Muscle layer of duodenum (tissue), 2 donors: ENCODE results near the gene CAST.

Source experiments
- H3K27ac ChIP-seq: one replicate; pipeline ENCODE4 v1.7.0; 2013; ENCODE audit warnings: mild to moderate bottlenecking, low read length
- H3K27me3 ChIP-seq: one replicate; pipeline ENCODE4 v1.7.0; 2013; ENCODE audit warnings: low read depth, mild to moderate bottlenecking, control low read depth, low read length
- H3K36me3 ChIP-seq, 2 donors: one replicate each; pipeline ENCODE4 v1.7.0; 2013; ENCODE audit warnings: low read length in 2 of 2, control low read depth in 1 of 2, mild to moderate bottlenecking in 1 of 2; ENCODE audit not compliant: insufficient read depth in 2 of 2, control insufficient read depth in 1 of 2
- H3K4me1 ChIP-seq, 2 donors: one replicate each; pipeline ENCODE4 v1.7.0; 2013; ENCODE audit warnings: low read length in 2 of 2, mild to moderate bottlenecking in 2 of 2, control low read depth in 1 of 2, moderate library complexity in 1 of 2; ENCODE audit not compliant: insufficient read depth in 2 of 2, control insufficient read depth in 1 of 2
- H3K4me3 ChIP-seq, 2 donors: one replicate each; pipeline ENCODE4 v1.7.0; 2013; ENCODE audit warnings: low read length in 2 of 2, low read depth in 1 of 2, mild to moderate bottlenecking in 1 of 2
- H3K9me3 ChIP-seq, 2 donors: one replicate each; pipeline ENCODE4 v1.7.0; 2013; ENCODE audit warnings: low read length in 2 of 2, control low read depth in 1 of 2, mild to moderate bottlenecking in 1 of 2; ENCODE audit not compliant: control insufficient read depth in 1 of 2
- donor health status: healthy.

The CAST gene

GRCh38 chr5:96716716-96717115 is 54.5 kb downstream of the CAST start:
- peaks cover 28 to 53% of the 10 kb centered on the region in 2 donors for H3K4me1 ChIP-seq
- no peaks in the 10 kb centered on the region for H3K9me3 ChIP-seq
- H3K27me3 ChIP-seq, result no peaks in the 10 kb centered on the region
- H3K36me3 ChIP-seq, result peaks cover 0 to 5% of the 10 kb centered on the region in 2 donors
- no peak overlapping the region for H3K27ac ChIP-seq
- no peak overlapping the region for H3K4me3 ChIP-seq

- H3K4me3 ChIP-seq, result no peak overlapping the region
- peaks cover 31 to 51% of the 10 kb centered on the region in 2 donors for H3K4me1 ChIP-seq
- H3K27ac ChIP-seq, result no peak overlapping the region
- H3K9me3 ChIP-seq, result no peaks in the 10 kb centered on the region
- no peaks in the 10 kb centered on the region for H3K27me3 ChIP-seq
- H3K36me3 ChIP-seq, result peaks cover 0 to 5% of the 10 kb centered on the region in 2 donors
Observed at GRCh38 chr5:96717874-96718273, 55.7 kb downstream of the CAST start.

- no peak overlapping the region for H3K4me3 ChIP-seq
- no peak overlapping the region for H3K27ac ChIP-seq
- H3K36me3 ChIP-seq, result peaks cover 0 to 5% of the 10 kb centered on the region in 2 donors
- H3K9me3 ChIP-seq, result no peaks in the 10 kb centered on the region
- peaks cover 31 to 43% of the 10 kb centered on the region in 2 donors for H3K4me1 ChIP-seq
- H3K27me3 ChIP-seq, result no peaks in the 10 kb centered on the region
Observed at GRCh38 chr5:96718635-96719077, 56.5 kb downstream of the CAST start.

GRCh38 chr5:96720408-96720807 is 58.2 kb downstream of the CAST start:
- Histone ChIP-seq H3K4me3 (no peak overlapping the region), H3K27ac (no peak overlapping the region), H3K36me3 (peaks cover 0 to 5% of the 10 kb centered on the region in 2 donors), H3K27me3 (no peaks in the 10 kb centered on the region), H3K9me3 (no peaks in the 10 kb centered on the region), H3K4me1 (peaks cover 19 to 35% of the 10 kb centered on the region in 2 donors)

GRCh38 chr5:96721351-96721977 is 59.3 kb downstream of the CAST start:
- H3K4me3 ChIP-seq, result no peak overlapping the region
- H3K9me3 ChIP-seq, result no peaks in the 10 kb centered on the region
- peaks cover 0 to 5% of the 10 kb centered on the region in 2 donors for H3K36me3 ChIP-seq
- H3K27me3 ChIP-seq, result no peaks in the 10 kb centered on the region
- H3K4me1 ChIP-seq, result peaks cover 16 to 31% of the 10 kb centered on the region in 2 donors
- peak overlapping the region; percentile 27 for H3K27ac ChIP-seq

- Histone ChIP-seq H3K36me3 (peaks cover 7 to 15% of the 10 kb centered on the region in 2 donors), H3K27ac (no peak overlapping the region), H3K27me3 (no peaks in the 10 kb centered on the region), H3K4me1 (peaks cover 8 to 23% of the 10 kb centered on the region in 2 donors), H3K4me3 (no peak overlapping the region), H3K9me3 (no peaks in the 10 kb centered on the region)
Observed at GRCh38 chr5:96725257-96725656, 63.1 kb downstream of the CAST start.

- no peaks in the 10 kb centered on the region for H3K9me3 ChIP-seq
- H3K27me3 ChIP-seq, result no peaks in the 10 kb centered on the region
- no peak overlapping the region for H3K27ac ChIP-seq
- H3K4me3 ChIP-seq, result no peak overlapping the region
- H3K4me1 ChIP-seq, result peaks cover 2 to 14% of the 10 kb centered on the region in 2 donors
- peaks cover 16 to 20% of the 10 kb centered on the region in 2 donors for H3K36me3 ChIP-seq
Observed at GRCh38 chr5:96726802-96727201, 64.6 kb downstream of the CAST start.

GRCh38 chr5:96729156-96729555 is 67.0 kb downstream of the CAST start:
- no peaks in the 10 kb centered on the region for H3K9me3 ChIP-seq

GRCh38 chr5:96730586-96730985 is 68.4 kb downstream of the CAST start:
- peaks cover 0 to 6% of the 10 kb centered on the region in 2 donors for H3K4me1 ChIP-seq
- H3K9me3 ChIP-seq, result no peaks in the 10 kb centered on the region
- H3K36me3 ChIP-seq, result peaks cover 15 to 23% of the 10 kb centered on the region in 2 donors
- no peak overlapping the region for H3K27ac ChIP-seq
- H3K4me3 ChIP-seq, result no peak overlapping the region
- no peaks in the 10 kb centered on the region for H3K27me3 ChIP-seq

More at GRCh38 chr5:96729156-96729555, 67.0 kb downstream of the CAST start:
- H3K4me1 ChIP-seq, result peaks cover 0 to 11% of the 10 kb centered on the region in 2 donors
- no peak overlapping the region for H3K27ac ChIP-seq
- no peaks in the 10 kb centered on the region for H3K27me3 ChIP-seq
- H3K4me3 ChIP-seq, result no peak overlapping the region
- peaks cover 20 to 23% of the 10 kb centered on the region in 2 donors for H3K36me3 ChIP-seq

GRCh38 chr5:96733771-96734500 is 71.8 kb downstream of the CAST start:
- Histone ChIP-seq H3K36me3 (peaks cover 28 to 36% of the 10 kb centered on the region in 2 donors), H3K4me3 (no peak overlapping the region), H3K27ac (no peak overlapping the region), H3K4me1 (peaks cover 0 to 6% of the 10 kb centered on the region in 2 donors), H3K9me3 (no peaks in the 10 kb centered on the region), H3K27me3 (no peaks in the 10 kb centered on the region)

GRCh38 chr5:96734871-96735325 is 72.7 kb downstream of the CAST start:
- H3K27ac ChIP-seq, result no peak overlapping the region
- H3K27me3 ChIP-seq, result no peaks in the 10 kb centered on the region
- H3K4me3 ChIP-seq, result no peak overlapping the region
- H3K36me3 ChIP-seq, result peaks cover 30 to 38% of the 10 kb centered on the region in 2 donors
- H3K9me3 ChIP-seq, result no peaks in the 10 kb centered on the region
- peaks cover 0 to 6% of the 10 kb centered on the region in 2 donors for H3K4me1 ChIP-seq
